Ishikawa (cell line): ENCODE data around the gene HAL.

Experiments used
- CEBPB ChIP-seq: IDR thresholded peaks from 2 replicates; pipeline ENCODE4 v1.6.1; 2012
- USF1 ChIP-seq: IDR thresholded peaks from 2 replicates; pipeline ENCODE4 v1.6.1; 2012
- TF ChIP-seq, protein P1 (sequence below): IDR thresholded peaks from 2 replicates; pipeline ENCODE4 v1.6.1; 2012; ENCODE audit warnings: low read depth, mild to moderate bottlenecking

DNA sequence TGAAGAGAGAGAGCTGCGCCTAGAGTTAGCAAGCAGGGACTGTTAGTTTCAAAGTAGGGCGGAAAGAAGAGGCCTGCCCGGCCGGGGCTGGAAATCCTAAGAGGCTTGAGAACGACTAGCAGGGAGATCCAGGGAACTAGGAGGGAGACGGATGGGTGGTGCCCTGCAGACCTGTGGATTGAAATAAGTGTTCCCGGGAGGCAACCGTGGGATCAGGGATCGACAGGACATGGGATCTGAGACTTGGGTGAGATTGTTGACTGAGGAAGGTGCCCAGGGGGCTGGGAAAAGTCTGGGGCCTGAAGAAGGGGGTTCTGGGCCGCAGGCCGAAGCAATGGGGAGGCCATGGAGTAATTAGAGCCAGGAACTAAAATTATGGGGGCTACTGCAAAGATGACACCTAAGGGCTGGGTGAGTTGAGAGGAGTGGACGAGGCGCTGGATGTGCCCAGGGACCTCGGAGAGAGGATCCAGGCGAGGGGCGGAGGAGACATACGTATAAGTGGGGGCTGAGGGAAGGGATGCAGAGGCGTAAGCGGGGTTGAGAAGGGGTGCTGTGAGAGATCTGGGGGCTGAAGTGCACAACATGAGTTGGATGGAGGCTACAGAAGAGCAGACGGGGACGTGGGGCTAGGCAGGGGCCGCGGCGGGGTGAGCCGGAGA lies 38.6 kb upstream of the HAL start:
- TF ChIP-seq CEBPB (no peak), USF1 (no peak)
- TF ChIP-seq, protein P1, sequence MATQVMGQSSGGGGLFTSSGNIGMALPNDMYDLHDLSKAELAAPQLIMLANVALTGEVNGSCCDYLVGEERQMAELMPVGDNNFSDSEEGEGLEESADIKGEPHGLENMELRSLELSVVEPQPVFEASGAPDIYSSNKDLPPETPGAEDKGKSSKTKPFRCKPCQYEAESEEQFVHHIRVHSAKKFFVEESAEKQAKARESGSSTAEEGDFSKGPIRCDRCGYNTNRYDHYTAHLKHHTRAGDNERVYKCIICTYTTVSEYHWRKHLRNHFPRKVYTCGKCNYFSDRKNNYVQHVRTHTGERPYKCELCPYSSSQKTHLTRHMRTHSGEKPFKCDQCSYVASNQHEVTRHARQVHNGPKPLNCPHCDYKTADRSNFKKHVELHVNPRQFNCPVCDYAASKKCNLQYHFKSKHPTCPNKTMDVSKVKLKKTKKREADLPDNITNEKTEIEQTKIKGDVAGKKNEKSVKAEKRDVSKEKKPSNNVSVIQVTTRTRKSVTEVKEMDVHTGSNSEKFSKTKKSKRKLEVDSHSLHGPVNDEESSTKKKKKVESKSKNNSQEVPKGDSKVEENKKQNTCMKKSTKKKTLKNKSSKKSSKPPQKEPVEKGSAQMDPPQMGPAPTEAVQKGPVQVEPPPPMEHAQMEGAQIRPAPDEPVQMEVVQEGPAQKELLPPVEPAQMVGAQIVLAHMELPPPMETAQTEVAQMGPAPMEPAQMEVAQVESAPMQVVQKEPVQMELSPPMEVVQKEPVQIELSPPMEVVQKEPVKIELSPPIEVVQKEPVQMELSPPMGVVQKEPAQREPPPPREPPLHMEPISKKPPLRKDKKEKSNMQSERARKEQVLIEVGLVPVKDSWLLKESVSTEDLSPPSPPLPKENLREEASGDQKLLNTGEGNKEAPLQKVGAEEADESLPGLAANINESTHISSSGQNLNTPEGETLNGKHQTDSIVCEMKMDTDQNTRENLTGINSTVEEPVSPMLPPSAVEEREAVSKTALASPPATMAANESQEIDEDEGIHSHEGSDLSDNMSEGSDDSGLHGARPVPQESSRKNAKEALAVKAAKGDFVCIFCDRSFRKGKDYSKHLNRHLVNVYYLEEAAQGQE = no peak
